ENCODE measurements around the gene KMT2D.

KMT2D gene

GRCh38 chr12:49013428-49013827 lies 47.2 kb downstream of the KMT2D start:
- DNase-seq = no peak

- DNase-seq = no peak
These were observed 47.9 kb downstream of the KMT2D start for GRCh38 chr12:49012739-49013138.
